ENCODE measurements around the gene INVS. TPM values are rescaled to one million over a fixed set of nuclear protein-coding genes. Genes with fewer than 3 reads are reported as not detected.

The INVS gene
- total and polyA plus RNA-seq, 2 experiments from 2014 or later, result 4.1 to 8.7 TPM

- Histone ChIP-seq H3K27me3 (ENCODE audit: insufficient read depth) (no peaks in the 10 kb centered on the region), H3K9me2 (ENCODE audit: insufficient read depth) (no peaks in the 10 kb centered on the region), H3K4me2 (no peak overlapping the region), H3K4me1 (ENCODE audit: insufficient read depth) (no peaks in the 10 kb centered on the region), H3F3A (replicated peaks; ENCODE audit: low read depth) (no peaks in the 10 kb centered on the region), H3K36me3 (ENCODE audit: insufficient read depth) (0 out of 2 replicates have a peak, but pooled peaks cover 4% of the 10 kb centered on the region), H2AFZ (no peak overlapping the region), H3K4me3 (no peak overlapping the region), H4K20me1 (replicated peaks; ENCODE audit: insufficient read depth) (no peaks in the 10 kb centered on the region), H3K27ac (ENCODE audit: low read depth) (no peak overlapping the region), H3K79me2 (replicated peaks; ENCODE audit: insufficient read depth) (no peaks in the 10 kb centered on the region)
- Mint-ChIP-seq H3K4me1 (peaks cover 7% of the 10 kb centered on the region; the same call in 2 of the 3 replicates), H3K36me3 (ENCODE audit: low read depth) (peaks cover 26% of the 10 kb centered on the region), H3K9me3 (peaks cover 27% of the 10 kb centered on the region), H3K27me3 (ENCODE audit: insufficient read depth, low read depth, poor library complexity) (no peaks in the 10 kb centered on the region), H3K4me3 (no peak overlapping the region), H3K27ac (no peak overlapping the region)
- no peak for DNase-seq (ENCODE audit: low spot score)
- no peak for ATAC-seq
- no peak for TF ChIP-seq EZH2 (IDR thresholded peaks at IDR 0.05; ENCODE audit: low read depth, unreplicated experiment)
Measured at GRCh38 chr9:100193078-100193477, 94.0 kb downstream of the INVS start.

DNA sequence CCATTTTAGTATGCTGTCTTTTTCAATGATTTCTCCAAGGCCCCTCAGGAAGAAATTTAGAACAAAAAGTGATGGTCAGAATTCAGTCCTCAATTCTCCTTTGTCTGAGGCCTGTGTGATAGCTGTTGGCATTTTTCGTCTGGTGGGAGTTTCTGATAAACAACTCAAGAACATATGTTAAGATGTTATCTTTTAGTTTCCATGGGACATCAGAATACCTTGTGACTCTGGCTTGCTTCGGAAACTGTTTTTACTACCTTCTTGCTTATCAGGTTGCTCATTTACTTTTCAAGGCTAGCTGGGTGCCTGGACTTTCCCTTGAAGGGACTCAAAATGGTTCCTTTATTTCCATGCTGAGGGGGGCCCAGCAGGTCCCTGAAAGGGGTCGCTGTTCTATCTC, 97.2 kb downstream of the INVS start:
- Mint-ChIP-seq H3K4me1 (peaks cover 7% of the 10 kb centered on the region; the same call in 2 of the 3 replicates), H3K9me3 (peaks cover 9% of the 10 kb centered on the region), H3K27ac (no peak overlapping the region), H3K4me3 (no peak overlapping the region), H3K36me3 (ENCODE audit: low read depth) (peaks cover 7% of the 10 kb centered on the region), H3K27me3 (ENCODE audit: insufficient read depth, low read depth, poor library complexity) (no peaks in the 10 kb centered on the region)
- Histone ChIP-seq H2AFZ (no peak overlapping the region), H3K79me2 (replicated peaks; ENCODE audit: insufficient read depth) (no peaks in the 10 kb centered on the region), H3K9me2 (ENCODE audit: insufficient read depth) (no peaks in the 10 kb centered on the region), H3K4me3 (no peak overlapping the region), H3K4me1 (ENCODE audit: insufficient read depth) (no peaks in the 10 kb centered on the region), H3K27ac (ENCODE audit: low read depth) (no peak overlapping the region), H3K4me2 (no peak overlapping the region), H4K20me1 (replicated peaks; ENCODE audit: insufficient read depth) (no peaks in the 10 kb centered on the region), H3F3A (replicated peaks; ENCODE audit: low read depth) (no peaks in the 10 kb centered on the region), H3K36me3 (ENCODE audit: insufficient read depth) (no peaks in the 10 kb centered on the region), H3K27me3 (ENCODE audit: insufficient read depth) (no peaks in the 10 kb centered on the region)
- no peak for ATAC-seq
- no peak for DNase-seq (ENCODE audit: low spot score)
- TF ChIP-seq ZNF114 (CRISPR knock-in tag; IDR thresholded peaks at IDR 0.05) (no peak), ZNF462 (CRISPR knock-in tag; IDR thresholded peaks at IDR 0.05) (no peak), POLR2AphosphoS5 (IDR thresholded peaks at IDR 0.05; ENCODE audit: low read depth) (no peak), NANOG (IDR thresholded peaks at IDR 0.05; ENCODE audit: borderline replicate concordance) (no peak), EZH2phosphoT487 (IDR thresholded peaks at IDR 0.05; ENCODE audit: unreplicated experiment) (no peak), STAT1 (IDR thresholded peaks at IDR 0.05; ENCODE audit: unreplicated experiment) (no peak), ETS1 (IDR thresholded peaks at IDR 0.05) (no peak), JUNB (IDR thresholded peaks at IDR 0.05; ENCODE audit: unreplicated experiment) (no peak), EZH2 (IDR thresholded peaks at IDR 0.05; ENCODE audit: low read depth, unreplicated experiment) (no peak)
- TF ChIP-seq, protein P1, sequence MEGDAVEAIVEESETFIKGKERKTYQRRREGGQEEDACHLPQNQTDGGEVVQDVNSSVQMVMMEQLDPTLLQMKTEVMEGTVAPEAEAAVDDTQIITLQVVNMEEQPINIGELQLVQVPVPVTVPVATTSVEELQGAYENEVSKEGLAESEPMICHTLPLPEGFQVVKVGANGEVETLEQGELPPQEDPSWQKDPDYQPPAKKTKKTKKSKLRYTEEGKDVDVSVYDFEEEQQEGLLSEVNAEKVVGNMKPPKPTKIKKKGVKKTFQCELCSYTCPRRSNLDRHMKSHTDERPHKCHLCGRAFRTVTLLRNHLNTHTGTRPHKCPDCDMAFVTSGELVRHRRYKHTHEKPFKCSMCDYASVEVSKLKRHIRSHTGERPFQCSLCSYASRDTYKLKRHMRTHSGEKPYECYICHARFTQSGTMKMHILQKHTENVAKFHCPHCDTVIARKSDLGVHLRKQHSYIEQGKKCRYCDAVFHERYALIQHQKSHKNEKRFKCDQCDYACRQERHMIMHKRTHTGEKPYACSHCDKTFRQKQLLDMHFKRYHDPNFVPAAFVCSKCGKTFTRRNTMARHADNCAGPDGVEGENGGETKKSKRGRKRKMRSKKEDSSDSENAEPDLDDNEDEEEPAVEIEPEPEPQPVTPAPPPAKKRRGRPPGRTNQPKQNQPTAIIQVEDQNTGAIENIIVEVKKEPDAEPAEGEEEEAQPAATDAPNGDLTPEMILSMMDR (conservative IDR thresholded peaks at IDR 0.05; ENCODE audit: low read depth in 2 of 2), result no peak

Data from GM23338 (cell line).